ENCODE results near the gene NDUFV2.

NDUFV2 gene

GRCh38 chr18:9081940-9082339, 20.6 kb upstream of the NDUFV2 start:
- ATAC-seq, result no peak
- TF ChIP-seq RARB (CRISPR knock-in tag; IDR thresholded peaks at IDR 0.05) (no peak), OSR1 (CRISPR knock-in tag; IDR thresholded peaks at IDR 0.05) (no peak), TOX (CRISPR knock-in tag; IDR thresholded peaks at IDR 0.05; ENCODE audit: borderline replicate concordance) (no peak), CSDC2 (CRISPR knock-in tag; IDR thresholded peaks at IDR 0.05) (no peak), BACH2 (CRISPR knock-in tag; IDR thresholded peaks at IDR 0.05; ENCODE audit: borderline replicate concordance) (no peak), TSHZ2 (CRISPR knock-in tag; IDR thresholded peaks at IDR 0.05) (no peak), TCF4 (CRISPR knock-in tag; IDR thresholded peaks at IDR 0.05; ENCODE audit: borderline replicate concordance) (no peak), GLIS3 (CRISPR knock-in tag; IDR thresholded peaks at IDR 0.05) (no peak), ZFP3 (CRISPR knock-in tag; IDR thresholded peaks at IDR 0.05) (no peak), ARNTL (CRISPR knock-in tag; IDR thresholded peaks at IDR 0.05; ENCODE audit: borderline replicate concordance, low read depth) (no peak), ZNF8 (CRISPR knock-in tag; IDR thresholded peaks at IDR 0.05) (no peak), ZNF70 (CRISPR knock-in tag; IDR thresholded peaks at IDR 0.05) (no peak), PPARA (CRISPR knock-in tag; IDR thresholded peaks at IDR 0.05; ENCODE audit: borderline replicate concordance) (no peak)

- ATAC-seq, result no peak
- no peak for TF ChIP-seq ZNF8 (CRISPR knock-in tag; IDR thresholded peaks at IDR 0.05)
- no peak for TF ChIP-seq PATZ1 (CRISPR knock-in tag; IDR thresholded peaks at IDR 0.05; ENCODE audit: borderline replicate concordance)
- TF ChIP-seq SNAI2 (CRISPR knock-in tag; IDR thresholded peaks at IDR 0.05), result no peak
- TF ChIP-seq ARNTL (CRISPR knock-in tag; IDR thresholded peaks at IDR 0.05; ENCODE audit: borderline replicate concordance, low read depth), result no peak
- TF ChIP-seq ISL1 (CRISPR knock-in tag; IDR thresholded peaks at IDR 0.05), result no peak
- TF ChIP-seq GLIS3 (CRISPR knock-in tag; IDR thresholded peaks at IDR 0.05), result no peak
- TF ChIP-seq ZNF70 (CRISPR knock-in tag; IDR thresholded peaks at IDR 0.05), result no peak
- no peak for TF ChIP-seq ZC3H10 (CRISPR knock-in tag; IDR thresholded peaks at IDR 0.05)
- TF ChIP-seq CREB5 (CRISPR knock-in tag; IDR thresholded peaks at IDR 0.05; ENCODE audit: low read depth), result no peak
- no peak for TF ChIP-seq TCF4 (CRISPR knock-in tag; IDR thresholded peaks at IDR 0.05; ENCODE audit: borderline replicate concordance)
- no peak for TF ChIP-seq ESRRG (CRISPR knock-in tag; IDR thresholded peaks at IDR 0.05)
These were observed 19.6 kb upstream of the NDUFV2 start for GRCh38 chr18:9082711-9083510.

- no peak for ATAC-seq
- TF ChIP-seq BACH2 (CRISPR knock-in tag; IDR thresholded peaks at IDR 0.05; ENCODE audit: borderline replicate concordance) (no peak), CSDC2 (CRISPR knock-in tag; IDR thresholded peaks at IDR 0.05) (no peak), ARNTL (CRISPR knock-in tag; IDR thresholded peaks at IDR 0.05; ENCODE audit: borderline replicate concordance, low read depth) (no peak), GLIS3 (CRISPR knock-in tag; IDR thresholded peaks at IDR 0.05) (no peak), OSR1 (CRISPR knock-in tag; IDR thresholded peaks at IDR 0.05) (no peak), ZFP30 (CRISPR knock-in tag; IDR thresholded peaks at IDR 0.05) (no peak), CREB5 (CRISPR knock-in tag; IDR thresholded peaks at IDR 0.05; ENCODE audit: low read depth) (no peak), CSRNP3 (CRISPR knock-in tag; IDR thresholded peaks at IDR 0.05) (no peak), ZFP3 (CRISPR knock-in tag; IDR thresholded peaks at IDR 0.05) (no peak), RARB (CRISPR knock-in tag; IDR thresholded peaks at IDR 0.05) (no peak), PATZ1 (CRISPR knock-in tag; IDR thresholded peaks at IDR 0.05; ENCODE audit: borderline replicate concordance) (no peak), TOX (CRISPR knock-in tag; IDR thresholded peaks at IDR 0.05; ENCODE audit: borderline replicate concordance) (no peak), ZC3H10 (CRISPR knock-in tag; IDR thresholded peaks at IDR 0.05) (no peak), ZNF70 (CRISPR knock-in tag; IDR thresholded peaks at IDR 0.05) (no peak), ZNF565 (CRISPR knock-in tag; conservative IDR thresholded peaks at IDR 0.05; ENCODE audit: low read depth) (no peak), PPARA (CRISPR knock-in tag; IDR thresholded peaks at IDR 0.05; ENCODE audit: borderline replicate concordance) (no peak), ISL1 (CRISPR knock-in tag; IDR thresholded peaks at IDR 0.05) (no peak), ESRRG (CRISPR knock-in tag; IDR thresholded peaks at IDR 0.05) (no peak)
These were observed 16.5 kb upstream of the NDUFV2 start for GRCh38 chr18:9086015-9086414.
